HCEC 1CT (cell line): Measurements from ENCODE around the gene ZFTA.

ENCODE experiments used
- DNase-seq: peaks from one replicate; pipeline ENCODE4 v3.0.0-alpha.2; 2017

Gene ZFTA

DNA sequence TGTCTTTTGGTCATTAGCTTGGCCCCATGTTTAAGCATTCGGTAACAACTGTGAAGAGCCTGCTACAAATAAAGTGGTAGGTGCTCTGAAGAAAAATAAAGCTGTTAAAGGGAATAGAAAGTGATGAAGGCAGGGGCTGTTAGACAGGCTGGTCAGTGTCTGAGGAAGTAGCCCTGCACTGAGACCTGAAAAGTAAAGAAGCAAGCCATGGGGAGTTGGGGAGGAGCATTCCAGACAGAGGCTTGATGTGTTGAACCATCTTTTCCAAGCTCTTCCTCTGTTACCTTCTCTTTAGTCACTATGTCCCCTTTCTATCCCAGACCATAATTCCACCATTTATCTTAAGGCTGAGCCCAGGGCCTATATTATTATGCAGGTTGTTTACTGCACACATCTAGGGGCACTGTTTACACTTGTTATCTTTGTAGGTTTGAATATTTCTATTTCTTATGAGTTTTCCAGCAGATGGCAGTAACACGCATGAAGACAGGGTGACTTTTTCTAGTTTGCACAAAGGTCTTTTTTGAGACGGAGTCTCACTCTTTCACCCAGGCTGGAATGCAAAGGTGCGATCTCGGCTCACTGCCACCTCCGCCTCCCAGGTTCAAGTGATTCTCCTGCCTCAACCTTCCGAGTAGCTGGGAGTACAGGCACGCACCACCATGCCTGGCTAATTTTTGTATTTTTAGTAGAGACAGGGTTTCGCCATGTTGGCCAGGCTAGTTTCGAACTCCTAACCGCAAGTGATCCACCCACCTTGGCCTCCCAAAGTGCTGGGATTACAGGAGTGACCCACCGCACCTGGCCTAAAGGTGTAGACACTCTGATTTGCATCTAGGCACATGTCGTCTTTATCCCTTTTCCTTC is 23.0 kb downstream of the ZFTA start:
- no peak for DNase-seq

DNA sequence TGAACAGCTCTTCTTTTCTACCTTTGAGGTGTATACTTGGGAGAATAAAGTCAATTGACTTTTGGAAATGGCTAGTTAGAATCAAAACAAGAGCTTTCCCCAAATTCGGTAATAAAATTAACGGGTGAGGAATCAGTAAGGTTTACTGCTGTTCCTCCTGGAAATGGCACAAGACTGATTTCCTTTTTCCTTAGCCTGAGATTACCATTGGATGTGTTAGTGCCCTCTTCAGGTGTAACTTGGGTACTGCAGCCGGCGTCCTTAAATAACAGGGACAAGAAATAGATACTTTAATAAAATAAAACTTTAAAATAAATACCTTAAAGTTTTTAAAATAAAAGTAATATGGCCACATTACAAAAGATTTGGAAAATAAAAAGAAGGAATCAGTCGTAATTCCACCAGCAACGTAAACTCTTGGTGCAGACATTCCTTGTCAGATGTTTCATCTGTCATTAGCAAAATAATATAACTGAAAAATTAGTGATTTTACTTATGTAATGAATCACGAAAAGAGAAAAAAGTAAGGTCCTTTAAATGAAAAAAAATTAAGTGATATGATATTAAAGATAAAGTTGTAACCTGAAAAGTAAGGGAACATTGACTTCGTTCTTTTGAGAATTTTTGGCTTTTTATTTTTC is 29.7 kb downstream of the ZFTA start:
- DNase-seq = peak; percentile 64

DNA sequence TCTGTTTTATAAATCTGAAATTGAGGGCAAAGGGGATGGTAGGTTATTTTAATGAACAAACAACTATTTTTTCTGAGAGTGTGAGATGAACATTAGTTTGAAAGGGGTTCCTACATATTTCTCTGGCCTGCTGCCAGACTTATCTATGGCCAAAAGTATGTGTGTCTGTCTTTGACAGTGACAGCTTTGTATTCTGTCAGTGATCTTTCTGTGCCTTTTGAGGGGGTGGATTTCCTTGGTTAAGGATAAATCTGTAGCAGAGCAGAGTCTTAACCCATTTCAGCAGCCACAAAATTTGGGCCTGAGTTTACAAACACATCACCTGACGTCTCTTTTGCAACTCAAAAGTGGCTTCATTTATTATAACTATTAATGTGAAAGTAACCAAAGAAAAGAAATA is 30.9 kb downstream of the ZFTA start:
- DNase-seq = no peak

DNA sequence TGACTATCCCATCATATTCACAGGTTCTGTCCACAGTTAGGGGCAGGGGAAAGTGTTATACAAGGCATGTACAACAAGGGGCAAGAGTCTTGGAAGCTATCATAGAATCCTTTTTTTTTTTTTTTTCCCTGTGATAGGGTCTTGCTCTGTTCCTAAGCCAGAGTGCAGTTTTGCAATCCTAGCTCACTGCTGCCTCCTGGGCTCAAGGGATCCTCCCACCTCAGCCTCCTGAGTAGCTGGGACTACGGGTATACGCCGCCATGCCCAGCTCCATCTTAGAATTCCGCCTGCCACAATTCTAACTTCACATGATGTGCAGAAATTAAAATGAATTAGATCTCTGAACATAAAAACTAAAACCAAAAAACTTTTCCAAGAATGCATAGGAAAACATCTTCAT is 31.7 kb downstream of the ZFTA start:
- no peak for DNase-seq

DNA sequence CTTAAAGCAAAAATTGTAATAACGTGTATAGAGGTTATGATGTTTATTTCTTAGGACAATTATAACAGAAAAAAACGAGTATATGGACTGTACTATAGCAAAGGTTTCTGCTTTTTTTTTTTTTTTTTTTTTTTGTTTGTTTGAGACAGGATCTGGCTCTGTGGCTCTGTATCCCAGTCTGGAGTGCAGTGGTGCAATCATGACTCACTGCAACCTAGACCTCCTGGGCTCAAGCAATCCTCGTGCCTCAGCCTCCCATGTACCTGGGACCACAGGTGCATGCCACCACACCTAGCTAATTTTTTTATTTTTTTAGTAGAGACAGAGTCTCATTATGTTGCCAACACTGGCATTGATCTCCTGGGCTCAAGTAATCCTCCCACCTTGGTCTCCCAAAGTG is 39.2 kb downstream of the ZFTA start:
- no peak for DNase-seq

DNA sequence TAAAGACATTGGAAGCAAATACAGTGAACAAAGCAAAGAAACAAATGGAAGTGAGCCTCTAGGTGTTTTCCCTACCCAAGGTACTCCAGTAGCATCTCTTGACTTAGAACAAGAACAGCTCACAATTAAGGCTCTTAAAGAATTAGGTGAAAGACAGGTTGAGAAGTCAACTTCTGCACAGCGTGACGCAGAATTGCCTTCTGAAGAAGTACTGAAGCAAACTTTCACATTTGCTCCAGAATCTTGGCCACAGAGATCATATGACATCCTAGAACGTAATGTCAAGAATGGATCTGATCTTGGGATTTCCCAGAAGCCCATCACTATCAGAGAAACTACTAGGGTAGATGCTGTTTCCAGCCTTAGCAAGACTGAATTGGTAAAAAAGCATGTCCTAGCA is 48.0 kb downstream of the ZFTA start:
- DNase-seq = no peak

DNA sequence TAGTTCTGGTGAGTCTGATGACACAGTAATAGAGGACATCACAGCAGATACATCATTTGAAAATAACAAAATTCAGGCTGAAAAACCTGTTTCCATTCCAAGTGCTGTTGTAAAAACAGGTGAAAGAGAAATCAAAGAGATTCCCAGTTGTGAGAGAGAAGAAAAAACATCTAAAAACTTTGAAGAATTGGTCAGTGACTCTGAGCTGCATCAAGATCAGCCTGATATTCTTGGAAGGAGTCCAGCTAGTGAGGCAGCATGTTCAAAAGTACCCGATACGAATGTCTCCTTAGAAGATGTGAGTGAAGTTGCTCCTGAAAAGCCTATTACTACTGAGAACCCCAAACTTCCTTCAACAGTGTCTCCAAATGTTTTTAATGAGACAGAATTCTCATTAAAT is 48.6 kb downstream of the ZFTA start:
- DNase-seq = no peak

DNA sequence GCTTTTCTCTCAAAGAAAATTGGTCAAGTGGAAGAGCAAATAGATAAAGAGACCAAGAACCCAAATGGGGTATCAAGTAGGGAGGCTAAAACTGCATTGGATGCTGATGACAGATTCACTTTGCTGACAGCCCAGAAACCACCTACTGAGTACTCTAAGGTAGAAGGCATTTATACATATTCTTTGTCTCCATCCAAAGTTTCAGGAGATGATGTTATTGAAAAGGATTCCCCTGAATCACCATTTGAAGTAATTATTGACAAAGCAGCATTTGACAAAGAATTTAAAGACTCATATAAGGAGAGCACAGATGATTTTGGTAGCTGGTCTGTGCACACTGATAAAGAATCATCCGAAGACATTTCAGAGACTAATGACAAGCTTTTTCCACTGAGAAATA is 49.6 kb downstream of the ZFTA start:
- no peak for DNase-seq
